ENCODE data around the gene FBP1. TPM values are rescaled to one million over a fixed set of nuclear protein-coding genes. Genes with fewer than 3 reads are reported as not detected.
"Not testable (repeated sequence)": the region's sequence is repeated elsewhere in the genome, so short reads cannot be mapped to it uniquely, and the experiment has no call there.

Gene FBP1
- total RNA-seq, 2 experiments from 2014 or later = 3.0 to 3.6 TPM

DNA sequence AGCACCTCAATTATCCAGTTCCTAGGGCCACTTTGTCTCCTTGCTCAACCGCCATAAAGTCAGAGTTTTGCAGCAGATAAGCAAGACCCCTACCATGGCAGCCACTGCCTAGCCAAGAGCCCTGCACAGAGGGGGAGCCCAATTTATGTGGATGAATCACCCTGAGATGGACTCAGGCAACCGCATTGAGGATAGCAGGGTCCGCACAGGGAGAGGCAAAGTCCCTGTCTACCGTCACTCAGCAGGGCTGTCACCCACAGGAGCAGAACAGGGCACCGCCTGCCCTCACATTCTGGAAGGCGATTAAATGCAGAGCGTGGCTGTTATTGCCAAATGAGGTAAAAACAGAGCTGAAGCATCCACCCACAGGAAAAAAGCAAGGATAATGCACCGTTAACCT lies 47.4 kb downstream of the FBP1 start:
- ChIA-PET CTCF (no interaction called here), POLR2A (no interaction called here)
- TF ChIP-seq, protein P1, sequence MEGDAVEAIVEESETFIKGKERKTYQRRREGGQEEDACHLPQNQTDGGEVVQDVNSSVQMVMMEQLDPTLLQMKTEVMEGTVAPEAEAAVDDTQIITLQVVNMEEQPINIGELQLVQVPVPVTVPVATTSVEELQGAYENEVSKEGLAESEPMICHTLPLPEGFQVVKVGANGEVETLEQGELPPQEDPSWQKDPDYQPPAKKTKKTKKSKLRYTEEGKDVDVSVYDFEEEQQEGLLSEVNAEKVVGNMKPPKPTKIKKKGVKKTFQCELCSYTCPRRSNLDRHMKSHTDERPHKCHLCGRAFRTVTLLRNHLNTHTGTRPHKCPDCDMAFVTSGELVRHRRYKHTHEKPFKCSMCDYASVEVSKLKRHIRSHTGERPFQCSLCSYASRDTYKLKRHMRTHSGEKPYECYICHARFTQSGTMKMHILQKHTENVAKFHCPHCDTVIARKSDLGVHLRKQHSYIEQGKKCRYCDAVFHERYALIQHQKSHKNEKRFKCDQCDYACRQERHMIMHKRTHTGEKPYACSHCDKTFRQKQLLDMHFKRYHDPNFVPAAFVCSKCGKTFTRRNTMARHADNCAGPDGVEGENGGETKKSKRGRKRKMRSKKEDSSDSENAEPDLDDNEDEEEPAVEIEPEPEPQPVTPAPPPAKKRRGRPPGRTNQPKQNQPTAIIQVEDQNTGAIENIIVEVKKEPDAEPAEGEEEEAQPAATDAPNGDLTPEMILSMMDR (IDR thresholded peaks at IDR 0.05) = no peak
- no peaks in the 10 kb centered on the region for H3K9me3 ChIP-seq (ENCODE audit: control insufficient read depth in 1 of 2, insufficient read depth in 1 of 2, low read length in 2 of 2)
- no peaks in the 10 kb centered on the region for H3K4me1 Mint-ChIP-seq (ENCODE audit: low read depth)
- H3K4me3 ChIP-seq (ENCODE audit: low read length) = no peak overlapping the region
- no peaks in the 10 kb centered on the region for H3K4me1 ChIP-seq (ENCODE audit: insufficient read depth, low read length)
- no peaks in the 10 kb centered on the region for H3K36me3 ChIP-seq (ENCODE audit: insufficient read depth, low read length)
- no peak overlapping the region for H3K27ac Mint-ChIP-seq
- intact Hi-C loops (cut with DNase I, micrococcal nuclease) = no loop called here
- no peaks in the 10 kb centered on the region for H3K36me3 Mint-ChIP-seq (ENCODE audit: low read depth)
- no peaks in the 10 kb centered on the region for H3K9me3 Mint-ChIP-seq
- no peak for ATAC-seq (ENCODE audit: poor library complexity)
- no peak for DNase-seq
- H3K27me3 Mint-ChIP-seq = peaks cover 57% of the 10 kb centered on the region
- H3K27me3 ChIP-seq (ENCODE audit: control insufficient read depth in 1 of 2, insufficient read depth in 2 of 2, low read length in 2 of 2) = peaks cover 0 to 5% of the 10 kb centered on the region in 2 experiments
- H3K27ac ChIP-seq (ENCODE audit: low read depth in 1 of 2, low read length in 2 of 2) = no peak overlapping the region
- no peak overlapping the region for H3K4me3 Mint-ChIP-seq

DNA sequence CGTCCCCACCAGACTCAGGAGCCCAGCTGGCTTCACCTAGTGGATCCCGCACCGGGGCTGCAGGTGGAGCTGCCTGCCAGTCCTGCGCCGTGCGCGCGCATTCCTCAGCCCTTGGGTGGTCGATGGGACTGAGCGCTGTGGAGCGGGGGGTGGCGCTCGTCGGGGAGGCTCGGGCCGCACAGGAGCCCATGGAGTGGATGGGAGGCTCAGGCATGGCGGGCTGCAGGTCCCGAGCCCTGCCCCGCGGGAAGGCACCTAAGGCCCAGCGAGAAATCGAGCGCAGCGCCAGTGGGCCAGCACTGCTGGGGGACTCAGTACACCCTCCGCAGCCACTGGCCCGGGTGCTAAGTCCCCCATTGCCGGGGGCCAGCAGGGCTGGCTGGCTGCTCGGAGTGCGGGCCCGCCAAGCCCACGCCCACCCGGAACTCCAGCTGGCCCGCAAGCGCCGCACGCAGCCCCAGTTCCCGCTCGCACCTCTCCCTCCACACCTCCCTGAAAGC lies 48.2 kb downstream of the FBP1 start:
- POLR2A ChIA-PET; H3K27ac Mint-ChIP-seq; CTCF ChIA-PET; H3K4me3 ChIP-seq (ENCODE audit: low read length); ATAC-seq (ENCODE audit: poor library complexity); H3K4me1 ChIP-seq (ENCODE audit: insufficient read depth, low read length); H3K27me3 ChIP-seq (ENCODE audit: control insufficient read depth in 1 of 2, insufficient read depth in 2 of 2, low read length in 2 of 2); H3K36me3 ChIP-seq (ENCODE audit: insufficient read depth, low read length); H3K4me1 Mint-ChIP-seq (ENCODE audit: low read depth); intact Hi-C loops (cut with DNase I, micrococcal nuclease); H3K9me3 ChIP-seq (ENCODE audit: control insufficient read depth in 1 of 2, insufficient read depth in 1 of 2, low read length in 2 of 2); DNase-seq; H3K9me3 Mint-ChIP-seq; H3K36me3 Mint-ChIP-seq (ENCODE audit: low read depth); H3K4me3 Mint-ChIP-seq; H3K27ac ChIP-seq (ENCODE audit: low read depth in 1 of 2, low read length in 2 of 2): not testable (repeated sequence)
- peaks cover 60% of the 10 kb centered on the region for H3K27me3 Mint-ChIP-seq

DNA sequence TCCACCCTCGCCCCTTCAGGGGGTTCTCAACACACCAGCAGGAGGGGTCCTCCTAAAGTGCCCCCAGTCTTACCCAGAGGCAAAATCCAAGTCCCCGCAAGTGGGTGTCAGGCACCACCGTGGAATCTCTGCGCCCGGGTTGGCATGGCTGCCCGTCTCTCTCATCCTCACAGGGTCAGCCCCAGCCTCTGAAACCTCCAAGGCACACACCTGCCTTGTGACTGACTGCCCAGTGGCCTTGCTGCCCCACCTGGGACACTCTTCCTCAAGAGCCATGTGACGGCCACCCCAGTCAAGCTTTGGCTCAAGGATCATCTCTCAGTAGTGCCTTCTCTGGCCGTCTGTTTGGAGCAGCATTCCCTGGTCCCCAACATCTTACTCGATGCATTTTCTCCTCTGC lies 50.6 kb downstream of the FBP1 start:
- no peak overlapping the region for H3K27ac Mint-ChIP-seq
- Histone ChIP-seq H3K27ac (ENCODE audit: low read depth in 1 of 2, low read length in 2 of 2) (no peak overlapping the region), H3K27me3 (ENCODE audit: control insufficient read depth in 1 of 2, insufficient read depth in 2 of 2, low read length in 2 of 2) (peaks cover 0 to 5% of the 10 kb centered on the region in 2 experiments), H3K36me3 (ENCODE audit: insufficient read depth, low read length) (no peaks in the 10 kb centered on the region), H3K4me3 (ENCODE audit: low read length) (no peak overlapping the region), H3K4me1 (ENCODE audit: insufficient read depth, low read length) (peaks cover 9% of the 10 kb centered on the region), H3K9me3 (ENCODE audit: control insufficient read depth in 1 of 2, insufficient read depth in 1 of 2, low read length in 2 of 2) (no peaks in the 10 kb centered on the region)
- no peaks in the 10 kb centered on the region for H3K9me3 Mint-ChIP-seq
- peaks cover 16% of the 10 kb centered on the region for H3K4me1 Mint-ChIP-seq (ENCODE audit: low read depth)
- no peak overlapping the region for H3K4me3 Mint-ChIP-seq
- intact Hi-C loops (cut with DNase I, micrococcal nuclease) = no loop called here
- TF ChIP-seq, protein P1 (IDR thresholded peaks at IDR 0.05) = no peak
- ATAC-seq (ENCODE audit: poor library complexity) (no peak), DNase-seq (no peak)
- ChIA-PET CTCF (no interaction called here), POLR2A (no interaction called here)
- H3K36me3 Mint-ChIP-seq (ENCODE audit: low read depth) = no peaks in the 10 kb centered on the region
- peaks cover 52% of the 10 kb centered on the region for H3K27me3 Mint-ChIP-seq

- POLR2A ChIA-PET = no interaction called here
- no peaks in the 10 kb centered on the region for H3K9me3 ChIP-seq (ENCODE audit: control insufficient read depth in 1 of 2, insufficient read depth in 1 of 2, low read length in 2 of 2)
- H3K4me1 ChIP-seq (ENCODE audit: insufficient read depth, low read length) = peaks cover 9% of the 10 kb centered on the region
- Mint-ChIP-seq H3K4me3 (no peak overlapping the region), H3K36me3 (ENCODE audit: low read depth) (no peaks in the 10 kb centered on the region), H3K4me1 (ENCODE audit: low read depth) (peaks cover 16% of the 10 kb centered on the region), H3K9me3 (no peaks in the 10 kb centered on the region), H3K27me3 (peaks cover 45% of the 10 kb centered on the region), H3K27ac (no peak overlapping the region)
- ATAC-seq (ENCODE audit: poor library complexity) (no peak), DNase-seq (no peak)
- H3K36me3 ChIP-seq (ENCODE audit: insufficient read depth, low read length) = no peaks in the 10 kb centered on the region
- CTCF ChIA-PET = no interaction called here
- TF ChIP-seq, protein P1 (IDR thresholded peaks at IDR 0.05) = no peak
- H3K4me3 ChIP-seq (ENCODE audit: low read length) = no peak overlapping the region
- peaks cover 0 to 5% of the 10 kb centered on the region in 2 experiments for H3K27me3 ChIP-seq (ENCODE audit: control insufficient read depth in 1 of 2, insufficient read depth in 2 of 2, low read length in 2 of 2)
- intact Hi-C loops (cut with DNase I, micrococcal nuclease) = no loop called here
- H3K27ac ChIP-seq (ENCODE audit: low read depth in 1 of 2, low read length in 2 of 2) = no peak overlapping the region
Measured at GRCh38 chr9:94586814-94587213, 52.5 kb downstream of the FBP1 start.
